ENCODE measurements around the gene NLGN4X. TPM values are rescaled to one million over a fixed set of nuclear protein-coding genes. Genes with fewer than 3 reads are reported as not detected.

The NLGN4X gene
- polyA plus RNA-seq, 1 experiment = 1.1 TPM

GRCh38 chrX:6238576-6238975 is 9.9 kb upstream of the NLGN4X start:
- ChIA-PET POLR2A (no interaction called here), CTCF (no interaction called here)

GRCh38 chrX:6227935-6228334 is 732 bp downstream of the NLGN4X start:
- Histone ChIP-seq H3K36me3 (ENCODE audit: control insufficient read depth, insufficient read depth, low read length) (no peaks in the 10 kb centered on the region), H3K27me3 (ENCODE audit: control insufficient read depth, insufficient read depth, low read length) (no peaks in the 10 kb centered on the region; the same call in 1 of the 2 replicates), H3K4me3 (ENCODE audit: low read depth, low read length) (no peak overlapping the region)
- no peak for DNase-seq (ENCODE audit: low read depth)
- no peak for TF ChIP-seq CTCF (IDR thresholded peaks at IDR 0.05; ENCODE audit: insufficient read depth, low read depth, low read length)
- CTCF ChIA-PET = no interaction called here
- POLR2A ChIA-PET = no interaction called here

More at GRCh38 chrX:6238576-6238975, 9.9 kb upstream of the NLGN4X start:
- Histone ChIP-seq H3K36me3 (ENCODE audit: control insufficient read depth, insufficient read depth, low read length) (no peaks in the 10 kb centered on the region), H3K27me3 (ENCODE audit: control insufficient read depth, insufficient read depth, low read length) (no peaks in the 10 kb centered on the region), H3K4me3 (ENCODE audit: low read depth, low read length) (no peak overlapping the region)
- no peak for TF ChIP-seq CTCF (IDR thresholded peaks at IDR 0.05; ENCODE audit: insufficient read depth, low read depth, low read length)
- no peak for DNase-seq (ENCODE audit: low read depth)

GRCh38 chrX:6227453-6227835 is 1.2 kb downstream of the NLGN4X start:
- no peak for TF ChIP-seq CTCF (IDR thresholded peaks at IDR 0.05; ENCODE audit: insufficient read depth, low read depth, low read length)
- Histone ChIP-seq H3K36me3 (ENCODE audit: control insufficient read depth, insufficient read depth, low read length) (no peaks in the 10 kb centered on the region), H3K27me3 (ENCODE audit: control insufficient read depth, insufficient read depth, low read length) (no peaks in the 10 kb centered on the region; the same call in 1 of the 2 replicates), H3K4me3 (ENCODE audit: low read depth, low read length) (peak overlapping the region; percentile 5; the same call in 1 of the 2 replicates)
- POLR2A ChIA-PET = no interaction called here
- no peak for DNase-seq (ENCODE audit: low read depth)
- CTCF ChIA-PET = no interaction called here

- Histone ChIP-seq H3K36me3 (ENCODE audit: control insufficient read depth, insufficient read depth, low read length) (no peaks in the 10 kb centered on the region), H3K4me3 (ENCODE audit: low read depth, low read length) (peak overlapping the region; percentile 29), H3K27me3 (ENCODE audit: control insufficient read depth, insufficient read depth, low read length) (no peaks in the 10 kb centered on the region; the same call in 1 of the 2 replicates)
- POLR2A ChIA-PET = no interaction called here
- CTCF ChIA-PET = no interaction called here
- no peak for DNase-seq (ENCODE audit: low read depth)
- TF ChIP-seq CTCF (IDR thresholded peaks at IDR 0.05; ENCODE audit: insufficient read depth, low read depth, low read length) = no peak
Measured at GRCh38 chrX:6226596-6227452, 1.8 kb downstream of the NLGN4X start.

GRCh38 chrX:6225911-6226595 is 2.6 kb downstream of the NLGN4X start:
- no peak for DNase-seq (ENCODE audit: low read depth)
- Histone ChIP-seq H3K36me3 (ENCODE audit: control insufficient read depth, insufficient read depth, low read length) (no peaks in the 10 kb centered on the region), H3K27me3 (ENCODE audit: control insufficient read depth, insufficient read depth, low read length) (no peaks in the 10 kb centered on the region; the same call in 1 of the 2 replicates), H3K4me3 (ENCODE audit: low read depth, low read length) (peak overlapping the region; percentile 29)
- CTCF ChIA-PET = no interaction called here
- TF ChIP-seq CTCF (IDR thresholded peaks at IDR 0.05; ENCODE audit: insufficient read depth, low read depth, low read length) = no peak
- POLR2A ChIA-PET = no interaction called here
